Activated CD8-positive, alpha-beta memory T cell treated with anti-CD3 and anti-CD28 coated beads, Interleukin-2, amount 50 U/mL, for 1 hour (primary cell): Measurements from ENCODE around the gene C5orf47.

Experiments used
- DNase-seq: peaks from one replicate; pipeline ENCODE4 v3.0.0-alpha.2; 2020; ENCODE audit errors: extremely low read depth

The C5orf47 gene

DNA sequence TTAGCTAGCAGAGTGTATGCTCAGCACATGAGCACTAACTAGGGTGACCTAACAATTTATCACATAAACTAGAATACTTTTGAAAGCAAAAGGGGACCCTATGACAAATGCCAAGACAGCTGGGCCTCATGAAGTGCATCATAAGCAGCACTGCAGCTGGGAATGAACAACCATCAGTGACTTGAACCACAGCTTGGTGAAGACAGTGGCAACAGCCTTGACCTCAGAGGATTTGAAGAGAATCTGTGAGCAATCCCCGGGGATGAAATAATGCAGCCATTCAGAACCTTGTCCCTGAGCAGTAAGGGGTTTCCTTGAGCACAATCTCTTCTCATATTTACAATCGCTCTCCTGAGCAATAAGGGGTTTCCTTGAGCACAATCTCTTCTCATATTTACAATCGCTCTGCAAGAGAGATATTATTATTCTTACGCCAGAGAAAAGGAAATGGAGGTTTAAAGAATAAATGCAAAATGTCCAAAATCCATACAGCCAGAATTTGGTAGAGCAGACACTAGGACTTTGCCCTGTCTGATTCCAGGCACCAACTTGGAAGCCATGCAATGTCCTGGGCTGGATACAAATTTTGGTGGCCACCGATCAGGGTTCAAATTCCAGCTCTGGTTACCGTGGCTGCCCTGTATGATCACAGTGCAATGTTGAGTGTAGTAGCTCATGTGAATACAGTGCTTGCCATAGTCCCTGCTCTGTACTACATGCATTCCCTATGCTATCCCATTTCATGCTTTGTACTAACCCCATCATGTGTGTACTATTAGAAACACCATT is 55.7 kb downstream of the C5orf47 start:
- no peak for DNase-seq

DNA sequence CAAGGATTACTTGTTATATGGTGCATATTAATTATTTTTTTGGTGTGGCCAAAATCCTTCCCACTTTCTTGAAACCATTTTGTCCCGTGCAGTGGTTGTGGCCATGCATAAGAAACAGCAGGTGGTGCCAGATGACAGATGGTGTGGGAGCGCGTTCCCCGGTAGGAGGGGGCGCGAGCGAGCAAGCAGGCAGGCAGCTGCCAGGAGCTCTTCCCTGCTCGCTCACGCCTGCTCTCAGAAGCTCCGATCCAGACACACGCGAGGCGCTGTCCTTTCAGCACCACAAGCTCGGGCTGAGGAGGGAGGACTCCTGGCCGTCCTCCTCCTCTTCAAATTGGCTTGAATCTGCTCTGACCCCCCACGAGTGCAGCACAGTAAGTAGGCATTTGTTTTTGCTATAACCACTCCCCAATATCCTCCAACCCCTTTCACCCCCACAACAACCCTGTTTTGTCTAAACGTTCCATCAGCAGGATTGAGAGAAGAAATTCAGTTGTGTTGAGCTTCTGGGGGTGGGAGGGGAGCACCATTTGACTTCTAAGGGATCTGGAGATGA is 56.6 kb downstream of the C5orf47 start, which contains the start of gene NSG2:
NSG2 (plus strand) TSS at position 237 of the 556 bp plus-strand sequence. CDS start 1,050 bp downstream, outside the sequence.
- no peak for DNase-seq

- DNase-seq, result no peak
Observed at GRCh38 chr5:174046558-174046957, 57.6 kb downstream of the C5orf47 start.

GRCh38 chr5:174047472-174048099 is 58.6 kb downstream of the C5orf47 start:
- DNase-seq, result no peak

GRCh38 chr5:174052636-174053035 is 63.7 kb downstream of the C5orf47 start:
- no peak for DNase-seq

GRCh38 chr5:174053905-174054304 is 64.9 kb downstream of the C5orf47 start:
- DNase-seq, result no peak
